ENCODE data around the gene LRSAM1.

DNA sequence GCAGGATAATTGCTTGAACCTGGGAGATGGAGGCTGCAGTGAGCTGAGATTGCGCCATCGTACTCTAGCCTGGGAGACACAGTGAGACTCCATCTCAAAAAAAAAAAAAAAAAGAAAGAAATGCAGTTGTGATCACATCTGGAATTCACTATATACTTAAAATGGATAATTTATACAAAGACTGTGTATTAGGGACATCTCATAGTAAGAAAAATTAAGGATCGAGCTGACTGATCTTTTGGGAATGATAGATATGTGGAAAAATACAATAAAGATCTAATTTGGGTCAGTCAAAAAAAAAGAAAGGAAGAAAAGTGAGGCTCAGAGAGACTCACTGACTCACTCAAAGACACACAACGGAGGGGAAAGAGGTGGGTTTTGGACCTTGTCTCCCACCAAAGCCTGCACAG, 87.5 kb downstream of the LRSAM1 start:
- TF ChIP-seq, protein P1, sequence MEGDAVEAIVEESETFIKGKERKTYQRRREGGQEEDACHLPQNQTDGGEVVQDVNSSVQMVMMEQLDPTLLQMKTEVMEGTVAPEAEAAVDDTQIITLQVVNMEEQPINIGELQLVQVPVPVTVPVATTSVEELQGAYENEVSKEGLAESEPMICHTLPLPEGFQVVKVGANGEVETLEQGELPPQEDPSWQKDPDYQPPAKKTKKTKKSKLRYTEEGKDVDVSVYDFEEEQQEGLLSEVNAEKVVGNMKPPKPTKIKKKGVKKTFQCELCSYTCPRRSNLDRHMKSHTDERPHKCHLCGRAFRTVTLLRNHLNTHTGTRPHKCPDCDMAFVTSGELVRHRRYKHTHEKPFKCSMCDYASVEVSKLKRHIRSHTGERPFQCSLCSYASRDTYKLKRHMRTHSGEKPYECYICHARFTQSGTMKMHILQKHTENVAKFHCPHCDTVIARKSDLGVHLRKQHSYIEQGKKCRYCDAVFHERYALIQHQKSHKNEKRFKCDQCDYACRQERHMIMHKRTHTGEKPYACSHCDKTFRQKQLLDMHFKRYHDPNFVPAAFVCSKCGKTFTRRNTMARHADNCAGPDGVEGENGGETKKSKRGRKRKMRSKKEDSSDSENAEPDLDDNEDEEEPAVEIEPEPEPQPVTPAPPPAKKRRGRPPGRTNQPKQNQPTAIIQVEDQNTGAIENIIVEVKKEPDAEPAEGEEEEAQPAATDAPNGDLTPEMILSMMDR (IDR thresholded peaks at IDR 0.05; ENCODE audit: low read length) = no peak
- TF ChIP-seq EZH2 (optimal IDR thresholded peaks at IDR 0.05; ENCODE audit: low read depth, low read length) (no peak), EZH2phosphoT487 (IDR thresholded peaks at IDR 0.05; ENCODE audit: low read length) (no peak)

Measured in MM.1S (cell line).